ENCODE results near the gene CHCHD1. TPM values are rescaled to one million over a fixed set of nuclear protein-coding genes. Genes with fewer than 3 reads are reported as not detected.

The CHCHD1 gene
- polyA plus RNA-seq, 2 of the 4 experiments (the other 2 are of a cell fraction): 75.4 to 80.6 TPM

DNA sequence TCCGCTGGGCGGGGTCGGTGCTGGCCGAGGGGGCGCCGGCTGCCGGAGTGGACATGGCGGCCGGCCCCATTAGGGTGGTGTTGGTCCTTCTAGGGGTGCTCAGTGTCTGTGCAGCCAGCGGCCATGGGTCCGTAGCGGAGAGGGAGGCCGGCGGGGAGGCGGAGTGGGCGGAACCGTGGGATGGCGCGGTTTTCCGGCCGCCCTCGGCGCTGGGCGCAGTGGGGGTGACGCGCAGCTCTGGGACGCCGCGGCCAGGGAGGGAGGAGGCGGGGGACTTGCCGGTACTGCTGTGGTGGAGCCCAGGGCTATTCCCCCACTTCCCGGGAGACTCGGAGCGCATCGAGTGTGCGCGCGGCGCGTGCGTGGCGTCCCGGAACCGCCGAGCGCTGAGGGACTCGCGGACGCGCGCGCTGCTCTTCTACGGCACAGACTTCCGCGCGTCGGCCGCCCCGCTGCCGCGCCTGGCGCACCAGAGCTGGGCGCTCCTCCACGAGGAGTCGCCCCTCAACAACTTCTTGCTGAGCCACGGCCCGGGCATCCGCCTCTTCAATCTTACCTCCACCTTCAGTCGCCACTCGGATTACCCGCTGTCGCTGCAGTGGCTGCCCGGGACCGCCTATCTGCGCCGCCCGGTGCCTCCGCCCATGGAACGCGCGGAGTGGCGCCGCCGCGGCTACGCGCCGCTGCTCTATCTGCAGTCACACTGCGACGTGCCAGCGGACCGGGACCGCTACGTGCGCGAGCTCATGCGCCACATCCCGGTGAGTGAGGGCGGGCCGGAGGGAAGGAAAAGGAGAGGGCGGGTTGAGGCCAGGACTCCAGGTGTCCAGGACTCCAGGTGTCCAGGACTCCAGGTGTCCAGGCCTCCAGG, 9.3 kb upstream of the CHCHD1 start (continued):
- TF ChIP-seq, protein P1, sequence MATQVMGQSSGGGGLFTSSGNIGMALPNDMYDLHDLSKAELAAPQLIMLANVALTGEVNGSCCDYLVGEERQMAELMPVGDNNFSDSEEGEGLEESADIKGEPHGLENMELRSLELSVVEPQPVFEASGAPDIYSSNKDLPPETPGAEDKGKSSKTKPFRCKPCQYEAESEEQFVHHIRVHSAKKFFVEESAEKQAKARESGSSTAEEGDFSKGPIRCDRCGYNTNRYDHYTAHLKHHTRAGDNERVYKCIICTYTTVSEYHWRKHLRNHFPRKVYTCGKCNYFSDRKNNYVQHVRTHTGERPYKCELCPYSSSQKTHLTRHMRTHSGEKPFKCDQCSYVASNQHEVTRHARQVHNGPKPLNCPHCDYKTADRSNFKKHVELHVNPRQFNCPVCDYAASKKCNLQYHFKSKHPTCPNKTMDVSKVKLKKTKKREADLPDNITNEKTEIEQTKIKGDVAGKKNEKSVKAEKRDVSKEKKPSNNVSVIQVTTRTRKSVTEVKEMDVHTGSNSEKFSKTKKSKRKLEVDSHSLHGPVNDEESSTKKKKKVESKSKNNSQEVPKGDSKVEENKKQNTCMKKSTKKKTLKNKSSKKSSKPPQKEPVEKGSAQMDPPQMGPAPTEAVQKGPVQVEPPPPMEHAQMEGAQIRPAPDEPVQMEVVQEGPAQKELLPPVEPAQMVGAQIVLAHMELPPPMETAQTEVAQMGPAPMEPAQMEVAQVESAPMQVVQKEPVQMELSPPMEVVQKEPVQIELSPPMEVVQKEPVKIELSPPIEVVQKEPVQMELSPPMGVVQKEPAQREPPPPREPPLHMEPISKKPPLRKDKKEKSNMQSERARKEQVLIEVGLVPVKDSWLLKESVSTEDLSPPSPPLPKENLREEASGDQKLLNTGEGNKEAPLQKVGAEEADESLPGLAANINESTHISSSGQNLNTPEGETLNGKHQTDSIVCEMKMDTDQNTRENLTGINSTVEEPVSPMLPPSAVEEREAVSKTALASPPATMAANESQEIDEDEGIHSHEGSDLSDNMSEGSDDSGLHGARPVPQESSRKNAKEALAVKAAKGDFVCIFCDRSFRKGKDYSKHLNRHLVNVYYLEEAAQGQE (IDR thresholded peaks at IDR 0.05): no peak
- TF ChIP-seq, protein P2, sequence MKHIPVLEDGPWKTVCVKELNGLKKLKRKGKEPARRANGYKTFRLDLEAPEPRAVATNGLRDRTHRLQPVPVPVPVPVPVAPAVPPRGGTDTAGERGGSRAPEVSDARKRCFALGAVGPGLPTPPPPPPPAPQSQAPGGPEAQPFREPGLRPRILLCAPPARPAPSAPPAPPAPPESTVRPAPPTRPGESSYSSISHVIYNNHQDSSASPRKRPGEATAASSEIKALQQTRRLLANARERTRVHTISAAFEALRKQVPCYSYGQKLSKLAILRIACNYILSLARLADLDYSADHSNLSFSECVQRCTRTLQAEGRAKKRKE (CRISPR knock-in tag; IDR thresholded peaks at IDR 0.05; ENCODE audit: low read depth): no peak
- no peak for TF ChIP-seq MYC (IDR thresholded peaks at IDR 0.05; ENCODE audit: borderline replicate concordance, low read length)

DNA sequence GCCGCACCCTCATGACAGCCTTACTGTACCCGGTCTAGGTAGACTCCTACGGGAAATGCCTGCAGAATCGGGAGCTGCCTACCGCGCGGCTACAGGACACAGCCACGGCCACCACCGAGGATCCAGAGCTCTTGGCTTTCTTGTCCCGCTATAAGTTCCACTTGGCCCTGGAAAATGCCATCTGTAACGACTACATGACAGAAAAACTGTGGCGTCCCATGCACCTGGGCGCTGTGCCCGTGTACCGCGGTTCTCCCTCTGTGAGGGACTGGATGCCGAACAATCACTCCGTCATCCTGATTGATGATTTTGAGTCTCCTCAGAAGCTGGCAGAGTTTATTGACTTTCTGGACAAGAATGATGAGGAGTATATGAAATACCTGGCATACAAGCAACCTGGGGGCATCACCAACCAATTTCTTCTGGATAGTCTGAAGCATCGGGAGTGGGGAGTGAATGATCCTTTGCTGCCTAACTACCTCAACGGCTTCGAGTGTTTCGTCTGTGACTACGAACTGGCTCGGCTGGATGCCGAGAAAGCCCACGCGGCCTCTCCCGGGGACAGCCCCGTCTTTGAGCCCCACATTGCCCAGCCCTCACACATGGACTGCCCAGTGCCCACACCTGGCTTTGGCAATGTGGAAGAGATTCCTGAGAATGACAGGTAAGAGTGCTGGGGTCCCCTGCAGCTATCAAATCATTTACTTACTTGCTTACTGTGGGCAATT, 8.5 kb upstream of the CHCHD1 start:
- TF ChIP-seq RFX5 (IDR thresholded peaks at IDR 0.05): no peak
- TF ChIP-seq, protein P2 (CRISPR knock-in tag; IDR thresholded peaks at IDR 0.05; ENCODE audit: low read depth): no peak
- TF ChIP-seq, protein P3, sequence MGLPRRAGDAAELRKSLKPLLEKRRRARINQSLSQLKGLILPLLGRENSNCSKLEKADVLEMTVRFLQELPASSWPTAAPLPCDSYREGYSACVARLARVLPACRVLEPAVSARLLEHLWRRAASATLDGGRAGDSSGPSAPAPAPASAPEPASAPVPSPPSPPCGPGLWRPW (IDR thresholded peaks at IDR 0.05): no peak
- FAIRE-seq (no peak), DNase-seq (ENCODE audit: low read depth in 1 of 2, low spot score in 1 of 2) (no peak), ATAC-seq (peak in 1 of 2 experiments; percentile 2; a peak in 3 of 6 replicates)
- Histone ChIP-seq H3K9me3 (no peaks in the 10 kb centered on the region), H3K4me2 (peak overlapping the region; percentile 89), H3K27ac (peak overlapping the region; percentile 94 to 95), H3K4me1 (peaks cover 27% of the 10 kb centered on the region), H3K4me3 (peak overlapping the region; percentile 58)
- CTCF ChIA-PET: interaction anchor here (0.8 to 2.2 kb wide), 7 partner anchors 8 to 36 kb away, joined by 3 to 11 read pairs (median 3); partner anchors contain the start of gene CHCHD1
- POLR2A ChIA-PET: interaction anchor here (0.7 to 2.8 kb wide), 5 partner anchors 8 to 43 kb away, joined by 3 to 24 read pairs (median 5); partner anchors contain the start of genes CHCHD1 and ZSWIM8
- WGBS (ENCODE audit: missing lambda C conversion rate): 23% methylated on average over 27 of the region's 29 CpGs

DNA sequence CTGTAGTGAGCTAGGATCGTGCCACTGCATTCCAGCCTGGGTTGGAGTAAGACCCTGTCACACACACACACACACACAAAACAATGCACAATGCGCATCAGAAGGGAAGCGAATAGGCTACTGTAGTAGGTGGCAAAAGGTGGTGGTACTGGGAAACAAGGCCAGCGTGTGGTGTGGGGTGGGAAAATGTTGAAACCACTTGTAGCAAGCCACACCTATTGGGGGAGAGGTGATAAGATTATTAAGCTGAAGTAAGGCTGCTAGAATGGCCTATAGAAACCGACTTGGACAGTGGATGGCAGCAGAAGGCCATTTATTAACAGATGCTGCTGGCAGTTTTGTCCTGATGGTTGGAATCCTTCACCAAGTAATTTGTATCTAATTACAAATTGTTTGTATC, 7.2 kb upstream of the CHCHD1 start:
- TF ChIP-seq, protein P4, sequence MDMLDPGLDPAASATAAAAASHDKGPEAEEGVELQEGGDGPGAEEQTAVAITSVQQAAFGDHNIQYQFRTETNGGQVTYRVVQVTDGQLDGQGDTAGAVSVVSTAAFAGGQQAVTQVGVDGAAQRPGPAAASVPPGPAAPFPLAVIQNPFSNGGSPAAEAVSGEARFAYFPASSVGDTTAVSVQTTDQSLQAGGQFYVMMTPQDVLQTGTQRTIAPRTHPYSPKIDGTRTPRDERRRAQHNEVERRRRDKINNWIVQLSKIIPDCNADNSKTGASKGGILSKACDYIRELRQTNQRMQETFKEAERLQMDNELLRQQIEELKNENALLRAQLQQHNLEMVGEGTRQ (IDR thresholded peaks at IDR 0.05): no peak
- TF ChIP-seq ZC3H11A (IDR thresholded peaks at IDR 0.05): no peak
- TF ChIP-seq, protein P5, sequence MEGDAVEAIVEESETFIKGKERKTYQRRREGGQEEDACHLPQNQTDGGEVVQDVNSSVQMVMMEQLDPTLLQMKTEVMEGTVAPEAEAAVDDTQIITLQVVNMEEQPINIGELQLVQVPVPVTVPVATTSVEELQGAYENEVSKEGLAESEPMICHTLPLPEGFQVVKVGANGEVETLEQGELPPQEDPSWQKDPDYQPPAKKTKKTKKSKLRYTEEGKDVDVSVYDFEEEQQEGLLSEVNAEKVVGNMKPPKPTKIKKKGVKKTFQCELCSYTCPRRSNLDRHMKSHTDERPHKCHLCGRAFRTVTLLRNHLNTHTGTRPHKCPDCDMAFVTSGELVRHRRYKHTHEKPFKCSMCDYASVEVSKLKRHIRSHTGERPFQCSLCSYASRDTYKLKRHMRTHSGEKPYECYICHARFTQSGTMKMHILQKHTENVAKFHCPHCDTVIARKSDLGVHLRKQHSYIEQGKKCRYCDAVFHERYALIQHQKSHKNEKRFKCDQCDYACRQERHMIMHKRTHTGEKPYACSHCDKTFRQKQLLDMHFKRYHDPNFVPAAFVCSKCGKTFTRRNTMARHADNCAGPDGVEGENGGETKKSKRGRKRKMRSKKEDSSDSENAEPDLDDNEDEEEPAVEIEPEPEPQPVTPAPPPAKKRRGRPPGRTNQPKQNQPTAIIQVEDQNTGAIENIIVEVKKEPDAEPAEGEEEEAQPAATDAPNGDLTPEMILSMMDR (IDR thresholded peaks at IDR 0.05): peak; percentile 26; the same call in 2 of the 3 replicates
- no peak for TF ChIP-seq HDAC2 (IDR thresholded peaks at IDR 0.05)
- TF ChIP-seq NR3C1 (IDR thresholded peaks at IDR 0.05): no peak
- TF ChIP-seq, protein P6, sequence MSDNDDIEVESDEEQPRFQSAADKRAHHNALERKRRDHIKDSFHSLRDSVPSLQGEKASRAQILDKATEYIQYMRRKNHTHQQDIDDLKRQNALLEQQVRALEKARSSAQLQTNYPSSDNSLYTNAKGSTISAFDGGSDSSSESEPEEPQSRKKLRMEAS (IDR thresholded peaks at IDR 0.05): no peak
- TF ChIP-seq CEBPB (IDR thresholded peaks at IDR 0.05): no peak
- TF ChIP-seq ZSCAN20 (CRISPR knock-in tag; IDR thresholded peaks at IDR 0.05): no peak
- TF ChIP-seq RAD21 (conservative IDR thresholded peaks at IDR 0.05 in 1 of 2, IDR thresholded peaks at IDR 0.05 in 1 of 2): peak; percentile 35 to 37; a peak in 3 of 5 replicates
- TF ChIP-seq HOXB5 (CRISPR knock-in tag; IDR thresholded peaks at IDR 0.05): no peak
- no peak for TF ChIP-seq NPAS2 (CRISPR knock-in tag; IDR thresholded peaks at IDR 0.05; ENCODE audit: borderline replicate concordance)
- TF ChIP-seq KDM5A (IDR thresholded peaks at IDR 0.05): 0 out of 2 replicates have a peak, but pooled peaks have one; percentile 21
- no peak for TF ChIP-seq BHLHE40 (IDR thresholded peaks at IDR 0.05; ENCODE audit: low read depth, low read length)
- ChIA-PET CTCF (interaction anchor here (0.6 kb wide), 1 partner anchor 180 kb away, joined by 3 read pairs; no protein-coding TSS in a partner anchor), POLR2A (no interaction called here)
- WGBS (ENCODE audit: missing lambda C conversion rate): 51% methylated on average over 5 of the region's 5 CpGs
- Histone ChIP-seq H3K27ac (no peak overlapping the region), H3K4me2 (peak overlapping the region; percentile 89), H3K4me3 (0 out of 3 replicates have a peak overlapping the region, but pooled peaks have one; percentile 6), H3K4me1 (peaks cover 27% of the 10 kb centered on the region), H3K9me3 (no peaks in the 10 kb centered on the region)
- no peak for ATAC-seq
- FAIRE-seq: no peak
- peak in 1 of 2 experiments; percentile 47 for DNase-seq (ENCODE audit: low read depth in 1 of 2, low spot score in 1 of 2)

Data from A549 (cell line).